ENCODE data around the gene BMS1.

DNA sequence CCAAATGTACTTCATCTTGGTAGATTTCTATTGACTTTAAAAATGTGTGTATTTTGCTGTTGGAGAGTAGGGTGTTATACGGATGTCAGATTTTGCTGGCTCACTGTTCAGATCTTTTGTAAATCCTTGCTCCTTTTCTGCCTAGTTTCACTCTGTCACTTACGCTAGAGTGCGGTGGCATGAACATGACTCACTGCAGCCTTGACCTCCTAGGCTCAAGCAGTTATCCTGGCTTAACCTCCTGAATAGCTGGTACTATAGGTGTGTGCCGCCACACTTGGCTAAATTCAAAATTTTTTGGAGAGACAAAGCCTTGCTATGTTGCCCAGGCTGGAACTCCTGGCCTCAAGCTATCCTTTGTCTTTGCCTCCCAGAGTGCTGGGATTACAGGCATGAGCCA is 29.4 kb downstream of the BMS1 start:
- no peak for TF ChIP-seq CTCF (conservative IDR thresholded peaks at IDR 0.05; ENCODE audit: low read depth, low read length)
- no peak for TF ChIP-seq EZH2 (IDR thresholded peaks at IDR 0.05; ENCODE audit: borderline replicate concordance, low read depth, low read length, poor library complexity, severe bottlenecking)
